Common myeloid progenitor, CD34-positive (primary cell): ENCODE data around the gene KCTD16.

Experiments used
- CTCF ChIA-PET: fragments of 350-600 bp; sonication (Branson Sonifier 250); formaldehyde crosslinking; loops from one replicate; lab custom pipeline; 2021; ENCODE audit warnings: antibody characterized with exemption; lab: Charles Lee
- POLR2A ChIA-PET: fragments of 350-600 bp; sonication (Branson Sonifier 250); formaldehyde crosslinking; loops from one replicate; lab custom pipeline; 2021; ENCODE audit warnings: antibody characterized with exemption; lab: Charles Lee
- DNase-seq, 3 donors: peaks; one replicate each; pipeline versions ENCODE4 v3.0.0 to v3.0.0-alpha.2; 2013
- H3K27ac ChIP-seq, 2 experiments: 1 replicate in 1 of 2; 2 replicates in 1 of 2; pipeline ENCODE4 v1.7.0; 2013; ENCODE audit warnings: inconsistent platforms in 2 of 2, low read length in 2 of 2, mild to moderate bottlenecking in 2 of 2, low read depth in 1 of 2, moderate library complexity in 1 of 2; ENCODE audit not compliant: severe bottlenecking in 2 of 2, insufficient read depth in 1 of 2, poor library complexity in 1 of 2
- H3K27me3 ChIP-seq, 5 experiments: replicated peaks in 2 of 5; 1 replicate in 3 of 5; 2 replicates in 2 of 5; pipeline versions ENCODE4 v1.6.1 to v1.7.0; 2013; ENCODE audit warnings: low read length in 4 of 5, mild to moderate bottlenecking in 2 of 5, moderate library complexity in 2 of 5, inconsistent platforms in 1 of 5; ENCODE audit not compliant: insufficient read depth in 5 of 5, control insufficient read depth in 4 of 5
- H3K36me3 ChIP-seq, 4 experiments: 1 replicate in 2 of 4; 2 replicates in 2 of 4; pipeline versions ENCODE4 v1.6.1 to v1.7.0; 2013; ENCODE audit warnings: low read length in 3 of 4, control low read depth in 1 of 4, mild to moderate bottlenecking in 1 of 4; ENCODE audit not compliant: control insufficient read depth in 4 of 4, insufficient read depth in 4 of 4
- H3K4me1 ChIP-seq, 4 experiments: 1 replicate in 3 of 4; 2 replicates in 1 of 4; pipeline versions ENCODE4 v1.6.1 to v1.7.1; 2013; ENCODE audit warnings: low read length in 3 of 4, mild to moderate bottlenecking in 3 of 4, control low read depth in 1 of 4, inconsistent platforms in 1 of 4, moderate library complexity in 1 of 4; ENCODE audit not compliant: control insufficient read depth in 4 of 4, insufficient read depth in 4 of 4; ENCODE audit errors: control extremely low read depth in 1 of 4
- H3K4me3 ChIP-seq, 7 experiments: 1 replicate in 4 of 7; 2 replicates in 3 of 7; pipeline versions ENCODE4 v1.5.1 to v1.7.0; 2013; ENCODE audit warnings: mild to moderate bottlenecking in 7 of 7, low read length in 6 of 7, moderate library complexity in 6 of 7, inconsistent platforms in 2 of 7, low read depth in 2 of 7, control low read depth in 1 of 7; ENCODE audit not compliant: insufficient read depth in 4 of 7, control insufficient read depth in 1 of 7; ENCODE audit errors: extremely low read depth in 1 of 7
- H3K9me3 ChIP-seq, 5 experiments: 1 replicate in 4 of 5; 2 replicates in 1 of 5; pipeline versions ENCODE4 v1.6.1 to v1.7.1; 2013; ENCODE audit warnings: low read length in 4 of 5, mild to moderate bottlenecking in 2 of 5, inconsistent platforms in 1 of 5, low read depth in 1 of 5, moderate library complexity in 1 of 5; ENCODE audit not compliant: control insufficient read depth in 4 of 5, insufficient read depth in 2 of 5; ENCODE audit errors: control extremely low read depth in 1 of 5
- WGBS: methylation state at CpG from one replicate; pipeline ENCODE4 v1.1.5; 2013; ENCODE audit not compliant: insufficient coverage; 5-methylcytosine and 5-hydroxymethylcytosine counted together

Gene KCTD16

DNA sequence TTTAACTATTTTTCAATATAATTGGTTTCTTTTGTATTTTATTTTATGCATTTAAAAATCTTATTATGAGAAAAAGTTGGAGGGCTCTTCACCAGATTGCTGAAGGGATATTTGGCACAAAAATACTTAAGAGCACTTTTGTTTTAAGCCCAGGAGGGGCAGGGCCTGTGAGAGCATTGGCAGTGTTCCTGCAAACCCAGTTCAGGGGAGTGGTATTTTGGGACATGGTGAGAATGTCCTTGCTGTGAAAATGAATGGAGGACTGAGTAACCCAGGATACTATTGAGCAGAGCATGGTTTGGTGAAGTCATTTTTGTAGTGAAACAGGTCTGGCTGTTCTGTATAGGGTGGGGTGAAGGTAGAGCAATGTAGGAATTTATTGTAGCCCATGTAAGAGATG lies 121.4 kb downstream of the KCTD16 start:
- ChIA-PET CTCF (no interaction called here), POLR2A (no interaction called here)
- no peaks in the 10 kb centered on the region for H3K27me3 ChIP-seq
- H3K36me3 ChIP-seq: no peaks in the 10 kb centered on the region
- H3K4me1 ChIP-seq: no peaks in the 10 kb centered on the region
- no peaks in the 10 kb centered on the region for H3K9me3 ChIP-seq
- no peak for DNase-seq
- no peak overlapping the region for H3K27ac ChIP-seq
- H3K4me3 ChIP-seq: no peak overlapping the region

GRCh38 chr5:144295284-144295683 lies 124.6 kb downstream of the KCTD16 start:
- CTCF ChIA-PET: interaction anchor here (0.6 kb wide), 1 partner anchor 91 kb away, joined by 3 read pairs; no protein-coding TSS in a partner anchor
- POLR2A ChIA-PET: no interaction called here
- DNase-seq: no peak
- no peaks in the 10 kb centered on the region for H3K27me3 ChIP-seq
- H3K4me3 ChIP-seq: no peak overlapping the region
- H3K36me3 ChIP-seq: no peaks in the 10 kb centered on the region
- no peaks in the 10 kb centered on the region for H3K4me1 ChIP-seq
- no peak overlapping the region for H3K27ac ChIP-seq
- peaks cover 0 to 2% (median 0%) of the 10 kb centered on the region in 5 experiments for H3K9me3 ChIP-seq

GRCh38 chr5:144297081-144297480 lies 126.4 kb downstream of the KCTD16 start:
- H3K4me3 ChIP-seq: no peak overlapping the region
- H3K27me3 ChIP-seq: no peaks in the 10 kb centered on the region
- WGBS: no CpG with 5 or more reads among the region's 3 CpGs
- H3K4me1 ChIP-seq: no peaks in the 10 kb centered on the region
- CTCF ChIA-PET: no interaction called here
- no peak overlapping the region for H3K27ac ChIP-seq
- DNase-seq: no peak
- POLR2A ChIA-PET: no interaction called here
- peaks cover 0 to 2% (median 0%) of the 10 kb centered on the region in 5 experiments for H3K9me3 ChIP-seq
- H3K36me3 ChIP-seq: no peaks in the 10 kb centered on the region

- WGBS: 100% methylated on average over 1 of the region's 3 CpGs
- no peaks in the 10 kb centered on the region for H3K27me3 ChIP-seq
- H3K27ac ChIP-seq: no peak overlapping the region
- H3K36me3 ChIP-seq: no peaks in the 10 kb centered on the region
- peaks cover 0 to 2% (median 0%) of the 10 kb centered on the region in 5 experiments for H3K9me3 ChIP-seq
- no peak for DNase-seq
- CTCF ChIA-PET: no interaction called here
- no peak overlapping the region for H3K4me3 ChIP-seq
- POLR2A ChIA-PET: no interaction called here
- no peaks in the 10 kb centered on the region for H3K4me1 ChIP-seq
Measured at GRCh38 chr5:144298658-144299057, 128.0 kb downstream of the KCTD16 start.

- no peak for DNase-seq
- POLR2A ChIA-PET: no interaction called here
- 46% methylated on average over 2 of the region's 3 CpGs for WGBS
Measured at GRCh38 chr5:144304688-144305087, 134.0 kb downstream of the KCTD16 start.

DNA sequence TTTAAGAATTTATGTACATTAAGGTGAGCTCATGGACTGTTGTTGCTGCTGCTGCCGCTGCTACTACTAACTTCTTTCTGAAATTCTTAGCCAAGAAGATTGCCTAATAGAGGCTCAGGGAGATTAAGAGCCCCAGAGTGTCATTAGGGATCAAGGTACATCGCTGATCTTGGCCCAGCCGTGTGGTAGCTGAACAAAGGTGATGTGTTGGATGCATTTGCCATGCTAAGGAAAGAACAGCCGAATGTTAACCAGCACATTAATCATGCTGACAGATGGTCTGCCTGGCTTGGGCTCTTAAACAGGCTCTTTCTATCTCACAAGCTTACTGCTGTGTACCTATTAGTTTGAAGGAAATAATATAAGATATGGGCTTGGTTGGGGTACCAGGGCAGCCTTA lies 137.1 kb downstream of the KCTD16 start:
- H3K4me3 ChIP-seq: no peak overlapping the region
- 96% methylated on average over 3 of the region's 4 CpGs for WGBS
- peaks cover 0 to 4% (median 0%) of the 10 kb centered on the region in 5 experiments for H3K27me3 ChIP-seq
- no peaks in the 10 kb centered on the region for H3K36me3 ChIP-seq
- CTCF ChIA-PET: no interaction called here
- no peaks in the 10 kb centered on the region for H3K4me1 ChIP-seq
- no peak overlapping the region for H3K27ac ChIP-seq
- H3K9me3 ChIP-seq: no peaks in the 10 kb centered on the region
- POLR2A ChIA-PET: no interaction called here
- no peak for DNase-seq

More at GRCh38 chr5:144304688-144305087, 134.0 kb downstream of the KCTD16 start:
- CTCF ChIA-PET: no interaction called here
- H3K4me1 ChIP-seq: no peaks in the 10 kb centered on the region
- H3K27me3 ChIP-seq: no peaks in the 10 kb centered on the region
- no peak overlapping the region for H3K27ac ChIP-seq
- H3K9me3 ChIP-seq: peaks cover 0 to 1% (median 0%) of the 10 kb centered on the region in 5 experiments
- no peak overlapping the region for H3K4me3 ChIP-seq
- no peaks in the 10 kb centered on the region for H3K36me3 ChIP-seq

DNA sequence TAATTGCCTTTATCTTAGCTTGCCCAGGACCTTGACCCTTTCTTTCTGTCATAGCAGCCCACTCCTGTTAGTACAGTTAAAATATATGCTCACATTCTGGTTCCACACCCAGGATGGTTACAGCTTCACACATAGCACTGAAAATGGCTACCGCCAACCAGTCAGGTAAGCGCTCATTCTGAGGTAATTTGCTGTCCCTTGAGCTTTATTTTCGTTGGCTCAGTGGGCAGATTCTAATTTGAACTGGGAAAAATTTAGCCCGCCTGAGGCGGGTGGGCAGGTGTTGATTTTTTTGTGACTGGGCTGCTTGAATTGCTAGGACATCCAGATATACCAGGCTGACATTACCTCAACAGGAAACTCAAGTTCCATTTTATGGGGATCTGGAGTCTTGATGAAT lies 137.5 kb downstream of the KCTD16 start:
- no peaks in the 10 kb centered on the region for H3K4me1 ChIP-seq
- 91% methylated on average over 5 of the region's 5 CpGs for WGBS
- peaks cover 0 to 4% (median 0%) of the 10 kb centered on the region in 5 experiments for H3K27me3 ChIP-seq
- H3K4me3 ChIP-seq: no peak overlapping the region
- ChIA-PET POLR2A (no interaction called here), CTCF (no interaction called here)
- H3K27ac ChIP-seq: no peak overlapping the region
- no peaks in the 10 kb centered on the region for H3K36me3 ChIP-seq
- no peaks in the 10 kb centered on the region for H3K9me3 ChIP-seq
- DNase-seq: no peak
